Dermis lymphatic vessel endothelial cell (primary cell): Measurements from ENCODE around the gene TCEANC. TPM values are rescaled to one million over a fixed set of nuclear protein-coding genes. Genes with fewer than 3 reads are reported as not detected.

Experiments used
- total RNA-seq: library from RNA; depleted of rRNA; stranded (reverse); fragments of >200 nt; gene quantifications from 2 replicates; pipeline ENCODE4 v1.2.1, GENCODE V29; 2014

The TCEANC gene
- total RNA-seq: 2.4 and 2.8 TPM in 2 replicates

GRCh38 chrX:13652850-13653693 lies at the start of gene TCEANC:
TSS of gene TCEANC (plus strand) at chrX:13653141. CDS start at chrX:13662509, 9,368 bp downstream.

GRCh38 chrX:13688958-13689740 lies 36.2 kb downstream of the TCEANC start, which contains the start of gene RAB9A:
TSS of gene RAB9A (plus strand) at chrX:13689128. CDS start at chrX:13708747, 19,619 bp downstream.

Other genes starting within 250 kb of the TCEANC start
- gene EGFL6, start 83.5 kb upstream of the TCEANC start, total RNA-seq: not detected in 2 replicates
- gene RAB9A, start 36.0 kb downstream of the TCEANC start, total RNA-seq: 19.2 and 22.1 TPM in 2 replicates
- gene TRAPPC2, start 81.5 kb downstream of the TCEANC start, total RNA-seq: 12.2 and 12.3 TPM in 2 replicates
- 6.6 and 6.7 TPM in 2 replicates for gene OFD1, start 81.6 kb downstream of the TCEANC start, total RNA-seq
- gene GPM6B, start 164.0 kb downstream of the TCEANC start, total RNA-seq: 0.09 and 0.11 TPM in 2 replicates